ENCODE data around the gene TMEM232.
A peak's percentile ranks its signal among the peaks of the same experiment; 100 is the strongest.

TMEM232 gene

GRCh38 chr5:110768138-110768860, 41.8 kb upstream of the TMEM232 start:
- no peak overlapping the region for H3K27ac ChIP-seq (ENCODE audit: low read depth, low read length)
- peaks cover 6% of the 10 kb centered on the region; the same call in 1 of the 2 replicates for H3K27me3 ChIP-seq (ENCODE audit: control insufficient read depth, low read length)
- no peaks in the 10 kb centered on the region for H3K9me3 ChIP-seq (ENCODE audit: control insufficient read depth, insufficient read depth, low read length)
- H3F3A ChIP-seq (ENCODE audit: control insufficient read depth, insufficient read depth) = no peaks in the 10 kb centered on the region; the same call in none of the 2 replicates
- no peaks in the 10 kb centered on the region; the same call in 1 of the 2 replicates for H4K20me1 ChIP-seq (ENCODE audit: control insufficient read depth, insufficient read depth, low read depth, low read length)
- H3K36me3 ChIP-seq (ENCODE audit: control insufficient read depth, low read length) = no peaks in the 10 kb centered on the region
- H3K9me2 ChIP-seq (replicated peaks; ENCODE audit: control insufficient read depth, low read length) = no peaks in the 10 kb centered on the region; the same call in 1 of the 2 replicates
- no peak overlapping the region for H3K4me2 ChIP-seq (ENCODE audit: low read length)
- H3K4me3 ChIP-seq (ENCODE audit: low read length) = no peak overlapping the region
- H3K79me2 ChIP-seq (ENCODE audit: control insufficient read depth, low read length) = no peaks in the 10 kb centered on the region
- TF ChIP-seq CTCF (IDR thresholded peaks at IDR 0.05; ENCODE audit: low read depth, low read length, poor library complexity, severe bottlenecking) = no peak
- no peak for TF ChIP-seq EZH2phosphoT487 (IDR thresholded peaks at IDR 0.05; ENCODE audit: borderline replicate concordance, low read length)
- H3K4me1 ChIP-seq (ENCODE audit: control insufficient read depth, low read length) = no peaks in the 10 kb centered on the region

GRCh38 chr5:110760158-110760557, 33.7 kb upstream of the TMEM232 start:
- H3K9me2 ChIP-seq (replicated peaks; ENCODE audit: control insufficient read depth, low read length) = no peaks in the 10 kb centered on the region
- no peak overlapping the region for H3K4me2 ChIP-seq (ENCODE audit: low read length)
- H3K36me3 ChIP-seq (ENCODE audit: control insufficient read depth, low read length) = peaks cover 70% of the 10 kb centered on the region
- no peaks in the 10 kb centered on the region; the same call in 1 of the 2 replicates for H4K20me1 ChIP-seq (ENCODE audit: control insufficient read depth, insufficient read depth, low read depth, low read length)
- TF ChIP-seq EZH2phosphoT487 (IDR thresholded peaks at IDR 0.05; ENCODE audit: borderline replicate concordance, low read length) (no peak), CTCF (IDR thresholded peaks at IDR 0.05; ENCODE audit: low read depth, low read length, poor library complexity, severe bottlenecking) (no peak)
- H3K27me3 ChIP-seq (ENCODE audit: control insufficient read depth, low read length) = no peaks in the 10 kb centered on the region
- H3K27ac ChIP-seq (ENCODE audit: low read depth, low read length) = no peak overlapping the region
- no peaks in the 10 kb centered on the region for H3K9me3 ChIP-seq (ENCODE audit: control insufficient read depth, insufficient read depth, low read length)
- no peak overlapping the region for H3K4me3 ChIP-seq (ENCODE audit: low read length)
- H3K4me1 ChIP-seq (ENCODE audit: control insufficient read depth, low read length) = no peaks in the 10 kb centered on the region
- peaks cover 10% of the 10 kb centered on the region for H3F3A ChIP-seq (ENCODE audit: control insufficient read depth, insufficient read depth)
- no peaks in the 10 kb centered on the region for H3K79me2 ChIP-seq (ENCODE audit: control insufficient read depth, low read length)

GRCh38 chr5:110757118-110757729, 30.8 kb upstream of the TMEM232 start:
- Histone ChIP-seq H3F3A (ENCODE audit: control insufficient read depth, insufficient read depth) (peaks cover 10% of the 10 kb centered on the region), H3K9me2 (replicated peaks; ENCODE audit: control insufficient read depth, low read length) (no peaks in the 10 kb centered on the region), H3K36me3 (ENCODE audit: control insufficient read depth, low read length) (peaks cover 73% of the 10 kb centered on the region), H4K20me1 (ENCODE audit: control insufficient read depth, insufficient read depth, low read depth, low read length) (no peaks in the 10 kb centered on the region), H3K4me3 (ENCODE audit: low read length) (no peak overlapping the region), H3K79me2 (ENCODE audit: control insufficient read depth, low read length) (no peaks in the 10 kb centered on the region), H3K9me3 (ENCODE audit: control insufficient read depth, insufficient read depth, low read length) (no peaks in the 10 kb centered on the region), H3K27me3 (ENCODE audit: control insufficient read depth, low read length) (no peaks in the 10 kb centered on the region), H3K27ac (ENCODE audit: low read depth, low read length) (no peak overlapping the region), H3K4me2 (ENCODE audit: low read length) (no peak overlapping the region), H3K4me1 (ENCODE audit: control insufficient read depth, low read length) (peaks cover 8% of the 10 kb centered on the region)
- peak; percentile 79 for TF ChIP-seq CTCF (IDR thresholded peaks at IDR 0.05; ENCODE audit: low read depth, low read length, poor library complexity, severe bottlenecking)
- TF ChIP-seq EZH2phosphoT487 (IDR thresholded peaks at IDR 0.05; ENCODE audit: borderline replicate concordance, low read length) = no peak
